ELF-1 (cell line): Measurements from ENCODE around the gene MCTP1.
"Not testable (repeated sequence)": the region's sequence is repeated elsewhere in the genome, so short reads cannot be mapped to it uniquely, and the experiment has no call there.

Source experiments
- DNase-seq: peaks from one replicate; pipeline ENCODE4 v3.0.0-alpha.2; 2016; ENCODE audit warnings: low read depth, low spot score

The MCTP1 gene

GRCh38 chr5:94885931-94886330 lies 399.0 kb downstream of the MCTP1 start:
- no peak for DNase-seq

- peak; percentile 37 for DNase-seq
Measured at GRCh38 chr5:94884311-94884710, 400.6 kb downstream of the MCTP1 start.

GRCh38 chr5:94872526-94872925 lies 412.4 kb downstream of the MCTP1 start:
- no peak for DNase-seq

GRCh38 chr5:94870511-94871183 lies 414.2 kb downstream of the MCTP1 start:
- DNase-seq, result peak; percentile 67

GRCh38 chr5:94869921-94870320 lies 415.0 kb downstream of the MCTP1 start:
- no peak for DNase-seq

- no peak for DNase-seq
Measured at GRCh38 chr5:94863951-94864350, 420.9 kb downstream of the MCTP1 start.

- DNase-seq, result no peak
Measured at GRCh38 chr5:94857111-94857510, 427.8 kb downstream of the MCTP1 start.

- no peak for DNase-seq
Measured at GRCh38 chr5:94856257-94856800, 428.6 kb downstream of the MCTP1 start.

- no peak for DNase-seq
Measured at GRCh38 chr5:94855543-94855942, 429.4 kb downstream of the MCTP1 start.

- no peak for DNase-seq
Measured at GRCh38 chr5:94853120-94853519, 431.8 kb downstream of the MCTP1 start.

- DNase-seq, result no peak
Measured at GRCh38 chr5:94850960-94851359, 433.9 kb downstream of the MCTP1 start.

GRCh38 chr5:94849821-94850736 lies 434.8 kb downstream of the MCTP1 start:
- peak; percentile 23 for DNase-seq

GRCh38 chr5:94849324-94849723 lies 435.6 kb downstream of the MCTP1 start:
- no peak for DNase-seq

GRCh38 chr5:94847726-94848125 lies 437.2 kb downstream of the MCTP1 start:
- no peak for DNase-seq

- DNase-seq, result no peak
Measured at GRCh38 chr5:94847019-94847418, 437.9 kb downstream of the MCTP1 start.

- not testable (repeated sequence) for DNase-seq
Measured at GRCh38 chr5:94845696-94846095, 439.2 kb downstream of the MCTP1 start.

- no peak for DNase-seq
Measured at GRCh38 chr5:94841598-94842322, 443.1 kb downstream of the MCTP1 start.

- no peak for DNase-seq
Measured at GRCh38 chr5:94833851-94834250, 451.0 kb downstream of the MCTP1 start.

GRCh38 chr5:94832685-94833084 lies 452.2 kb downstream of the MCTP1 start:
- DNase-seq, result peak; percentile 12

- no peak for DNase-seq
Measured at GRCh38 chr5:94830520-94830919, 454.4 kb downstream of the MCTP1 start.

GRCh38 chr5:94828222-94828621 lies 456.7 kb downstream of the MCTP1 start:
- not testable (repeated sequence) for DNase-seq

- DNase-seq, result no peak
Measured at GRCh38 chr5:94820488-94820887, 464.4 kb downstream of the MCTP1 start.
